ENCODE measurements around the gene KLF3. TPM values are rescaled to one million over a fixed set of nuclear protein-coding genes. Genes with fewer than 3 reads are reported as not detected.

KLF3 gene
- total RNA-seq, 1 donor from 2014 or later, result 39.2 TPM

GRCh38 chr4:38677441-38677840 is 13.4 kb downstream of the KLF3 start:
- peaks cover 1% of the 10 kb centered on the region for H3K36me3 ChIP-seq (ENCODE audit: control insufficient read depth, insufficient read depth, low read length)
- no peak for DNase-seq (ENCODE audit: low read depth)
- H3K4me3 ChIP-seq (ENCODE audit: low read depth, low read length), result no peak overlapping the region
- no peak for TF ChIP-seq CTCF (IDR thresholded peaks at IDR 0.05; ENCODE audit: insufficient read depth, low read length, poor library complexity, severe bottlenecking)
- no peaks in the 10 kb centered on the region for H3K27me3 ChIP-seq (ENCODE audit: control insufficient read depth, insufficient read depth, low read length)

- no peak for TF ChIP-seq CTCF (IDR thresholded peaks at IDR 0.05; ENCODE audit: insufficient read depth, low read length, poor library complexity, severe bottlenecking)
- peak; percentile 70 for DNase-seq (ENCODE audit: low read depth)
- peaks cover 1% of the 10 kb centered on the region for H3K36me3 ChIP-seq (ENCODE audit: control insufficient read depth, insufficient read depth, low read length)
- no peaks in the 10 kb centered on the region for H3K27me3 ChIP-seq (ENCODE audit: control insufficient read depth, insufficient read depth, low read length)
- no peak overlapping the region for H3K4me3 ChIP-seq (ENCODE audit: low read depth, low read length)
Measured at GRCh38 chr4:38678078-38678477, 14.1 kb downstream of the KLF3 start.

- H3K27me3 ChIP-seq (ENCODE audit: control insufficient read depth, insufficient read depth, low read length), result no peaks in the 10 kb centered on the region
- TF ChIP-seq CTCF (IDR thresholded peaks at IDR 0.05; ENCODE audit: insufficient read depth, low read length, poor library complexity, severe bottlenecking), result no peak
- H3K36me3 ChIP-seq (ENCODE audit: control insufficient read depth, insufficient read depth, low read length), result peaks cover 1% of the 10 kb centered on the region
- no peak for DNase-seq (ENCODE audit: low read depth)
- no peak overlapping the region for H3K4me3 ChIP-seq (ENCODE audit: low read depth, low read length)
Measured at GRCh38 chr4:38679921-38680320, 15.9 kb downstream of the KLF3 start.

GRCh38 chr4:38681281-38681991 is 17.4 kb downstream of the KLF3 start:
- no peak for DNase-seq (ENCODE audit: low read depth)
- Histone ChIP-seq H3K36me3 (ENCODE audit: control insufficient read depth, insufficient read depth, low read length) (peaks cover 1% of the 10 kb centered on the region), H3K27me3 (ENCODE audit: control insufficient read depth, insufficient read depth, low read length) (no peaks in the 10 kb centered on the region), H3K4me3 (ENCODE audit: low read depth, low read length) (no peak overlapping the region)
- TF ChIP-seq CTCF (IDR thresholded peaks at IDR 0.05; ENCODE audit: insufficient read depth, low read length, poor library complexity, severe bottlenecking), result no peak

GRCh38 chr4:38682336-38682735 is 18.3 kb downstream of the KLF3 start:
- no peaks in the 10 kb centered on the region for H3K27me3 ChIP-seq (ENCODE audit: control insufficient read depth, insufficient read depth, low read length)
- no peak for TF ChIP-seq CTCF (IDR thresholded peaks at IDR 0.05; ENCODE audit: insufficient read depth, low read length, poor library complexity, severe bottlenecking)
- H3K36me3 ChIP-seq (ENCODE audit: control insufficient read depth, insufficient read depth, low read length), result peaks cover 1% of the 10 kb centered on the region
- H3K4me3 ChIP-seq (ENCODE audit: low read depth, low read length), result no peak overlapping the region
- no peak for DNase-seq (ENCODE audit: low read depth)

- Histone ChIP-seq H3K36me3 (ENCODE audit: control insufficient read depth, insufficient read depth, low read length) (peaks cover 3% of the 10 kb centered on the region), H3K4me3 (ENCODE audit: low read depth, low read length) (no peak overlapping the region), H3K27me3 (ENCODE audit: control insufficient read depth, insufficient read depth, low read length) (no peaks in the 10 kb centered on the region)
- TF ChIP-seq CTCF (IDR thresholded peaks at IDR 0.05; ENCODE audit: insufficient read depth, low read length, poor library complexity, severe bottlenecking), result no peak
- no peak for DNase-seq (ENCODE audit: low read depth)
Measured at GRCh38 chr4:38683276-38683675, 19.3 kb downstream of the KLF3 start.

Measured in kidney epithelial cell (primary cell).